AG04449 (cell line): Measurements from ENCODE around the gene FYB1.
"Not testable (repeated sequence)": the region's sequence is repeated elsewhere in the genome, so short reads cannot be mapped to it uniquely, and the experiment has no call there.

Source experiments
- CTCF ChIA-PET: fragments of 350-600 bp; formaldehyde crosslinking; extraction: SDS; loops from one replicate; lab custom pipeline; 2021; ENCODE audit warnings: antibody characterized with exemption; lab: Yijun Ruan, JAX
- POLR2A ChIA-PET: fragments of 400-600, 350-600 bp; formaldehyde crosslinking; extraction: SDS; loops from one replicate; lab custom pipeline; 2020; ENCODE audit warnings: antibody characterized with exemption, inconsistent platforms; lab: Yijun Ruan, JAX
- DNase-seq: peaks from one replicate; pipeline ENCODE4 v3.0.0-alpha.2; 2010; ENCODE audit warnings: low read depth, low spot score
- H3K4me3 ChIP-seq: 2 replicates; pipeline ENCODE4 v1.5.1; 2011; ENCODE audit warnings: low read depth, mild to moderate bottlenecking, control low read depth, low read length
- TF ChIP-seq, protein P1 (sequence below): IDR thresholded peaks from one replicate; pipeline ENCODE4 v1.5.1; 2011; ENCODE audit warnings: mild to moderate bottlenecking, moderate library complexity, low read length, control low read depth, inconsistent platforms; ENCODE audit not compliant: insufficient read depth; ENCODE audit errors: missing control alignments

FYB1 gene

DNA sequence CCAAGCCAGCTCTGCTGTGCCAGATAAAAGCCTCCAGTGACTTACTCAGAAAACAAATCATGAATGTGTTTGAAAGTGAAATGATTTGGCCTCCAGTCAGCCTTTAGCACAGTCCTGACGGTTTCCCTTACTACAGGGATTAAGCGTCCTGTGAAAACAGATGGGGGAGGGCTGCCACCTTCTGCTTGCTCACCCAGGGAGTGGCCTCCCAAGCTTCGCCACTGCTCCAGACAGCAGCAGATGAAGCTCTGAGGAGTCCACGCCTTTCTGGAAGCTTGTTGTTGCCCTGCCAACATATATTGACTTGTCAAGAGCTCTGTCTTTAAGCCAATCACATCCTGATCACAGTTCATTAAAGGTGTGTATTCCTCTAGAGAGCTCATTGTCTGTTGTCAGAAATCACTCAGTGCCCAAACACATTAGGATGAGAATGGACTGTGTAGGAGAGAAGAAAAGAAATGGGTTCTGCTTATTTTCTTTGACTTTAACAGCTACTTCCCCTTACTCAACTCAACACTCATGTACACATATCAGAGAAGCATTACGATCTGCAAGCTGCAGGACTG is 4.9 kb upstream of the FYB1 start:
- H3K4me3 ChIP-seq: no peak overlapping the region
- POLR2A ChIA-PET: no interaction called here
- TF ChIP-seq, protein P1, sequence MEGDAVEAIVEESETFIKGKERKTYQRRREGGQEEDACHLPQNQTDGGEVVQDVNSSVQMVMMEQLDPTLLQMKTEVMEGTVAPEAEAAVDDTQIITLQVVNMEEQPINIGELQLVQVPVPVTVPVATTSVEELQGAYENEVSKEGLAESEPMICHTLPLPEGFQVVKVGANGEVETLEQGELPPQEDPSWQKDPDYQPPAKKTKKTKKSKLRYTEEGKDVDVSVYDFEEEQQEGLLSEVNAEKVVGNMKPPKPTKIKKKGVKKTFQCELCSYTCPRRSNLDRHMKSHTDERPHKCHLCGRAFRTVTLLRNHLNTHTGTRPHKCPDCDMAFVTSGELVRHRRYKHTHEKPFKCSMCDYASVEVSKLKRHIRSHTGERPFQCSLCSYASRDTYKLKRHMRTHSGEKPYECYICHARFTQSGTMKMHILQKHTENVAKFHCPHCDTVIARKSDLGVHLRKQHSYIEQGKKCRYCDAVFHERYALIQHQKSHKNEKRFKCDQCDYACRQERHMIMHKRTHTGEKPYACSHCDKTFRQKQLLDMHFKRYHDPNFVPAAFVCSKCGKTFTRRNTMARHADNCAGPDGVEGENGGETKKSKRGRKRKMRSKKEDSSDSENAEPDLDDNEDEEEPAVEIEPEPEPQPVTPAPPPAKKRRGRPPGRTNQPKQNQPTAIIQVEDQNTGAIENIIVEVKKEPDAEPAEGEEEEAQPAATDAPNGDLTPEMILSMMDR: no peak
- DNase-seq: no peak
- CTCF ChIA-PET: interaction anchor here (1.0 to 13.4 kb wide), 5 partner anchors 5 to 348 kb away, joined by 3 to 166 read pairs (median 108); partner anchors contain the start of gene FYB1

DNA sequence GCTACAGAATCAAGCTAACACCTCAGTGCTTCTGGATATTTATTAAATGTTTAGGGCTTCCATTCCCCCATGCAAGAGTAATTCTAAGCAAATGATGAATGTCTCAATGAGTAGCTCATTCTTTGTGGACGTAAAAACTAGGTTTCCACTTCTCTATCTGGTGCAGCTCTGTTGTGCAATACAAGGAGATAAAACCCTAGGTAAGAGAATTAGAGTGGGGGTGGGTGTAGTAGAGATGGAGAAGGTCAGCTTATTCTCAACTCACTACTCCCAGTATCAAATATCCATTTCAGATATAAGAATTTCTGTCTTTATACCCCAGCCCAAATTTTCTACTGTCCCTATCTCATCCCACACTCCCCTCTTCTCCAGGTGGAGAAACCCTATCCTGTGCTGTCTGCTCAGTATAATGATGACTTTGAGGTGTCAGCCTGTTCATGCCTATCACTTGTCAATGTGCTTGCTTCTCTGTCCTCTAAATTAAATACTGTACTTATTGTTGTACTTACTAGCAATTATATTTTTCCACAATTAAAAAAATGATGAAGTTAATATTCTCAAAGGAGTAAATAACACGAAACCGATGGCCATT is 4.3 kb upstream of the FYB1 start:
- no peak for DNase-seq
- ChIA-PET POLR2A (no interaction called here), CTCF (interaction anchor here (1.0 to 13.4 kb wide), 6 partner anchors 4 to 349 kb away, joined by 3 to 166 read pairs (median 56); partner anchors contain the start of gene FYB1)
- no peak overlapping the region for H3K4me3 ChIP-seq
- TF ChIP-seq, protein P1: no peak

DNA sequence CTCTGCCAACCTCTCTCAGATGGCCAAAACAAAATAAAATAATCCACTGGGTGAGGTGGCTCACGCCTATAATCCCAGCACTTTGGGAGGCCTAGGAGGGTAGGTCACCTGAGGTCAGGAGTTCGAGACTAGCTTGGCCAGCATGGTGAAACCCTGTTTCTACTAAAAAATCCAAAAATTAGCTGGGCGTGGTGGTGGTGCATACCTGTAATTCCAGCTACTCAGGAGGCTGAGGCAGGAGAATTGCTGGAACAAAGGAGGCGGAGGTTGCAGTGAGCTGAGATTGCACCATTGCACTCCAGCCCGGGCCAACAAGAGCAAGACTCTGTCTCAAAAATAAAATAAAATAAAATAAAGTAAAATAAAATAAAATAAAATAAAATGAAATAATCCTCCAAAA is 2.3 kb upstream of the FYB1 start:
- POLR2A ChIA-PET: not testable (repeated sequence)
- CTCF ChIA-PET: interaction anchor here (1.2 to 9.3 kb wide), 4 partner anchors 9 to 349 kb away, joined by 3 to 166 read pairs (median 58); no protein-coding TSS in a partner anchor

DNA sequence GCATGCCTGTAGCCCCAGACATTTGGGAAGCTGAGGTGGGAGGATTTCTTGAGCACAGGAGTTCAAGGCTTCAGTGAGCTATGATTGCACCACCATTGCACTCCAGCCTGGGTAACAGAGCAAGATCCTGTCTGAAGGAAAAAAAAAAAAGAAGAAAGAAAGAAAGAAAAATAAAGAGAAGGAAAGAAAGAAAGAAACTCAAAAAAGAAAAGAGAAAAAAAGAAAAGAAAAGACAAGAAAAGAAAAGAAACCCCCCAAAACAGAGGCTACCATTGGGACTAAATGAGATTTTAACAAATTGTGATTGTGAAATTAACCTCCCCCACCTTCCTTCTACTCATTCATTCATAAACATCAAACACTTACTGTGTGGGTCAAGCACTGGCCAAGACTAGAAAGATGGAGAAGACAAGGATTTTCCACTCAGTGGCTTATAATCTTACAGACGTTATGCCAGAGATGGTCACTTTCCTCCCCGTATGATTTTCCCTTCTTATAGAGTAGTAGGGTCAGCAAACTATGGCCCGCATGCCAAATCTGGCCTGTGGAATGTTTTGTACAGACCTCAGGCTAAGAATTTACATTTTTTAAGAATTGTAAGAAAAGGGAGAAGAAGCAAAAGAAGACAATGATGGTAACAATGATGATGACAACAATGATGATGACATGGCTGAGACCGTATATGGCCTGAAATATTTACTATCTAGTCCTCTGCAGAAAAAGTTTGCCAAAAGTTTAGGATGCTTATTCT is 1.1 kb upstream of the FYB1 start:
- CTCF ChIA-PET: interaction anchor here (0.8 to 9.3 kb wide), 7 partner anchors 10 to 358 kb away, joined by 3 to 166 read pairs (median 28); no protein-coding TSS in a partner anchor
- POLR2A ChIA-PET: no interaction called here
- no peak for DNase-seq
- TF ChIP-seq, protein P1: no peak
- no peak overlapping the region for H3K4me3 ChIP-seq

More for the DNA sequence above, 2.3 kb upstream of the FYB1 start:
- not testable (repeated sequence) for H3K4me3 ChIP-seq, DNase-seq

DNA sequence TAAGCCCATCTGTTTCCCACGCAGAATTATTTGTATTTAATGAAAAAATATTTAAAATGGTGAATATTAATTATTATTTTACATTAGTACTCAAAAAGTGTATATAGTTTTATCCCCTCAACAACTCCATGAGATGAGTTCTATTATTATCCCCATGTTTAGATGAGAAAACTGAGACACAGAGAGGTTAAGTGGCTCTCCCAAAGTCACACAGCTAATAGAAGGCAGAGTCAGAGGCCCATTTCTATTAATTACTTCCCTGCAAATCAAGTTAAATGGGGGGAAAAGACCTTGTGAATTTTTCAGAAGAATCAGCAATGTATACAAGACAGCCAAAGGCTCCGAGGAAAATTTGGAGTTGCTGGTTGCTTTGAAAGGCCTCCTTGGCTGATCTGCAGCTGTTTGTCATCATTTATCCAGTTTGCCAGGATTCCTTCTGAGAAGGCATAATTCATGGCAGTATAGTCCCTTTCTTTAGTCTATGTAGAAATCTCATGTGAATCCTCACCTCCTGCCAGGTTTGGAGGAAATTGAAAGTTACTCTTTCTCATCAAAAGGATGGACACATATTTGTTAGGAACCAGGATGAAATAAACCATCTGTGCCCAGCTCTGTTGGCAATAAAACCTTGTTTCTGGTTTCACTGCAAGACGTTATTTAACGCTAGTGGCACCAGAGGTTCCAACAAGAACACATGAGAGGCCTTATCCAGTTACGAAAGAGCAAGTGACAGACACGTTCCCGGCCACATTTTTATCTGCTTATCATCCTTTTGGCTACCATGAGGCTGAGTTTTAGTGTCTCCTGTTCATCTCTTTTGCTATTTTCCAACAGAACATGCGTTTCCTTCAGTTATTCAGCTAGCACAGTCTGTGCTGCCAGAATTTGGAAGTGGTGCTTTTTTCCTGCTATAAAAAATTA is 621 bp downstream of the FYB1 start:
- CTCF ChIA-PET: interaction anchor here (0.5 to 9.3 kb wide), 44 partner anchors 8 to 360 kb away, joined by 3 to 166 read pairs (median 6); no protein-coding TSS in a partner anchor
- POLR2A ChIA-PET: no interaction called here
- DNase-seq: no peak
- no peak overlapping the region for H3K4me3 ChIP-seq
- TF ChIP-seq, protein P1: no peak
